Measurements from ENCODE around the gene PXDN.

DNA sequence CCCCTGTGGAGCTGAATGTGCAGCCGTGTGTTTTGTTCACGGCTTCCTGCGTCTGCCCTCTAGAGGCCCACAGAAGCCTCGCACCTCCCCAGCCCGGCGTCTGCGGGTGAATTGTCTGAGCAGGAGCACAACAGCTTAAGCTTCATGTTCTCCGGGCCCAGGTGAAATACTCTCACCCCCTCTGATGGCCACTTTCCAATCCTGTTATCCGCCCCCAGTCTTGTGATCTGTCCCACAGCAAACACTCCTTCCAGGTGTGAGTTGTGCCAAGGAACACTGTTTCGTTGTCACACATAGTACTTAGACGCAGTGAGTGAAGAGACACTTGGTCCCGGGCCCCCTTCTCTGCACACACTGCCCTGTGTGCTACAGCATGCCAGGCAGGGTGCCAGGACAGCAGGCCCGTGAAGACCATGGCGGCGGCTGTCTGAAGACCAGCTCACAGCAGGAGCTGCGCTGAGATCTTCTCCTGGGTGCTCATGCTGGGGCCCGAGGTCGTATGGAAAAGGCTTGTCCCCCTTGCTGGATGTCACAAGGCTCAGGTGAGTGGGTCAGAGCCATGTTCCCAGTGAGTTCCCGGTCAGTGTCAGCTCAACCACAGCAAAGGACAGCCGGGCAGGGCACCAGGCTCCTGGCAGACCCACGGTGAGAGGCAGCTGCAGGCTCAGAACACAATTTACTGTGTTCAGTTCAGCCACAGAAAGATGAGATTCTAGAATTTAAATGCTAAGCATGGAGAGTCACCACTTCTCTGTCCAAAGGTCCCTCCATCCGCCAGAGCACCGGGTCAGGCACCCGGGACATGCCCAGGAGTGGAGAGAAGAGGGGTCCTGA lies 6.8 kb upstream of the PXDN start:
- TF ChIP-seq, protein P1, sequence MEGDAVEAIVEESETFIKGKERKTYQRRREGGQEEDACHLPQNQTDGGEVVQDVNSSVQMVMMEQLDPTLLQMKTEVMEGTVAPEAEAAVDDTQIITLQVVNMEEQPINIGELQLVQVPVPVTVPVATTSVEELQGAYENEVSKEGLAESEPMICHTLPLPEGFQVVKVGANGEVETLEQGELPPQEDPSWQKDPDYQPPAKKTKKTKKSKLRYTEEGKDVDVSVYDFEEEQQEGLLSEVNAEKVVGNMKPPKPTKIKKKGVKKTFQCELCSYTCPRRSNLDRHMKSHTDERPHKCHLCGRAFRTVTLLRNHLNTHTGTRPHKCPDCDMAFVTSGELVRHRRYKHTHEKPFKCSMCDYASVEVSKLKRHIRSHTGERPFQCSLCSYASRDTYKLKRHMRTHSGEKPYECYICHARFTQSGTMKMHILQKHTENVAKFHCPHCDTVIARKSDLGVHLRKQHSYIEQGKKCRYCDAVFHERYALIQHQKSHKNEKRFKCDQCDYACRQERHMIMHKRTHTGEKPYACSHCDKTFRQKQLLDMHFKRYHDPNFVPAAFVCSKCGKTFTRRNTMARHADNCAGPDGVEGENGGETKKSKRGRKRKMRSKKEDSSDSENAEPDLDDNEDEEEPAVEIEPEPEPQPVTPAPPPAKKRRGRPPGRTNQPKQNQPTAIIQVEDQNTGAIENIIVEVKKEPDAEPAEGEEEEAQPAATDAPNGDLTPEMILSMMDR (IDR thresholded peaks at IDR 0.05) = peak; percentile 64
- TF ChIP-seq EZH2 (IDR thresholded peaks at IDR 0.05; ENCODE audit: borderline replicate concordance, insufficient read depth, low read depth, low read length, poor library complexity, severe bottlenecking) = no peak
